MCF 10A (cell line): ENCODE results near the gene NPC2. TPM values are rescaled to one million over a fixed set of nuclear protein-coding genes. Genes with fewer than 3 reads are reported as not detected.

Experiments used
- BruUV-seq: library from RNA; stranded (reverse); fragments of 400-500 nt; replicated peaks from 2 replicates; lab custom pipeline; 2021; lab: Mats Ljungman, UMichigan
- CTCF ChIA-PET: fragments of 300-600 bp; sonication (Branson Sonifier 250); formaldehyde crosslinking; extraction: SDS; loops from one replicate; lab custom pipeline; 2021; ENCODE audit warnings: antibody characterized with exemption, inconsistent platforms; lab: Yijun Ruan, JAX
- POLR2A ChIA-PET: fragments of 300-600, 350-650 bp; sonication (Branson Sonifier 250); formaldehyde crosslinking; extraction: SDS; loops from one replicate; lab custom pipeline; 2020; ENCODE audit warnings: antibody characterized with exemption, inconsistent platforms; lab: Yijun Ruan, JAX
- DNase-seq: peaks from one replicate; pipeline ENCODE4 v3.0.0-alpha.2; 2018; ENCODE audit not compliant: unreplicated experiment
- H3K27ac Mint-ChIP-seq: one replicate; pipeline ENCODE4 v1.8.0; 2022; ENCODE audit warnings: mild to moderate bottlenecking, low read depth, mixed read lengths; ENCODE audit not compliant: unreplicated experiment
- H3K27me3 Mint-ChIP-seq: one replicate; pipeline ENCODE4 v1.8.0; 2022; ENCODE audit warnings: mixed read lengths; ENCODE audit not compliant: insufficient read depth, unreplicated experiment
- H3K36me3 Mint-ChIP-seq: one replicate; pipeline ENCODE4 v1.8.0; 2022; ENCODE audit warnings: mild to moderate bottlenecking, moderate library complexity, mixed read lengths; ENCODE audit not compliant: insufficient read depth, unreplicated experiment
- H3K4me1 Mint-ChIP-seq: one replicate; pipeline ENCODE4 v1.8.0; 2022; ENCODE audit warnings: mixed read lengths; ENCODE audit not compliant: insufficient read depth, unreplicated experiment
- H3K4me3 Mint-ChIP-seq: one replicate; pipeline ENCODE4 v1.8.0; 2022; ENCODE audit warnings: mild to moderate bottlenecking, moderate library complexity, mixed read lengths; ENCODE audit not compliant: unreplicated experiment
- H3K9me3 Mint-ChIP-seq: one replicate; pipeline ENCODE4 v1.8.0; 2022; ENCODE audit warnings: mixed read lengths; ENCODE audit not compliant: unreplicated experiment
- intact Hi-C: fragments of 100-400 bp; cut with micrococcal nuclease; formaldehyde crosslinking; loops from 2 replicates; pipeline ENCODE4 v1.14.1; 2022
- total RNA-seq: library from RNA; stranded (reverse); gene quantifications from 2 replicates; pipeline ENCODE4 v1.2.3, GENCODE V29; 2022
- TF ChIP-seq, protein P1 (sequence below): fragments of 200-600 bp; IDR thresholded peaks from one replicate; pipeline ENCODE4 v1.8.0; 2022; ENCODE audit warnings: antibody characterized with exemption, mild to moderate bottlenecking; ENCODE audit not compliant: unreplicated experiment

NPC2 gene
- total RNA-seq, 1 experiment from 2014 or later = 128 TPM

DNA sequence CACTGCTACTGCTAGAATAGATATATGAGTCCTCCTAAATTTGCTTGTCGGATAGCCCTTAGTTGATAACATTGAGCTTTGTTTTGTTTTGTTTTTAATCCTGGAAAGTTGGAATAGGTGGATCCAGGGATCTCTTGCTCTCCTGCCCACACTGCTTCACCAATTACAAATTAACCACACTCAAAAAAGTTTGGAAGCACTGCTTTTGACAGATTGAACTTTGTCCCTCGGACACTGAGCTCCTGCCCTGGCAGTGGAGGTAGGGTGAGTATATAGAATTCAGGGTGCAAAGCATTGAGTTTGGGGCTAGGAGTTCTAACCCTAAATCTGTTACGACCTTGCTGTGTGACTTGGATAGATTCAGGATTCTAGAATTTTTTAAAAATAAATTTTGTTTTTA lies 52.0 kb downstream of the NPC2 start:
- ChIA-PET CTCF (interaction anchor here (0.6 to 0.7 kb wide), 2 partner anchors 18 to 1181 kb away, joined by 3 read pairs; no protein-coding TSS in a partner anchor), POLR2A (interaction anchor here (0.6 kb wide), 1 partner anchor 209 kb away, joined by 3 read pairs; no protein-coding TSS in a partner anchor)
- no TSS peak for BruUV-seq
- Mint-ChIP-seq H3K4me3 (no peak overlapping the region), H3K9me3 (no peaks in the 10 kb centered on the region), H3K36me3 (no peaks in the 10 kb centered on the region), H3K4me1 (no peaks in the 10 kb centered on the region), H3K27me3 (peaks cover 55% of the 10 kb centered on the region), H3K27ac (no peak overlapping the region)
- TF ChIP-seq, protein P1, sequence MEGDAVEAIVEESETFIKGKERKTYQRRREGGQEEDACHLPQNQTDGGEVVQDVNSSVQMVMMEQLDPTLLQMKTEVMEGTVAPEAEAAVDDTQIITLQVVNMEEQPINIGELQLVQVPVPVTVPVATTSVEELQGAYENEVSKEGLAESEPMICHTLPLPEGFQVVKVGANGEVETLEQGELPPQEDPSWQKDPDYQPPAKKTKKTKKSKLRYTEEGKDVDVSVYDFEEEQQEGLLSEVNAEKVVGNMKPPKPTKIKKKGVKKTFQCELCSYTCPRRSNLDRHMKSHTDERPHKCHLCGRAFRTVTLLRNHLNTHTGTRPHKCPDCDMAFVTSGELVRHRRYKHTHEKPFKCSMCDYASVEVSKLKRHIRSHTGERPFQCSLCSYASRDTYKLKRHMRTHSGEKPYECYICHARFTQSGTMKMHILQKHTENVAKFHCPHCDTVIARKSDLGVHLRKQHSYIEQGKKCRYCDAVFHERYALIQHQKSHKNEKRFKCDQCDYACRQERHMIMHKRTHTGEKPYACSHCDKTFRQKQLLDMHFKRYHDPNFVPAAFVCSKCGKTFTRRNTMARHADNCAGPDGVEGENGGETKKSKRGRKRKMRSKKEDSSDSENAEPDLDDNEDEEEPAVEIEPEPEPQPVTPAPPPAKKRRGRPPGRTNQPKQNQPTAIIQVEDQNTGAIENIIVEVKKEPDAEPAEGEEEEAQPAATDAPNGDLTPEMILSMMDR = no peak
- intact Hi-C loops = no loop called here
- no peak for DNase-seq

DNA sequence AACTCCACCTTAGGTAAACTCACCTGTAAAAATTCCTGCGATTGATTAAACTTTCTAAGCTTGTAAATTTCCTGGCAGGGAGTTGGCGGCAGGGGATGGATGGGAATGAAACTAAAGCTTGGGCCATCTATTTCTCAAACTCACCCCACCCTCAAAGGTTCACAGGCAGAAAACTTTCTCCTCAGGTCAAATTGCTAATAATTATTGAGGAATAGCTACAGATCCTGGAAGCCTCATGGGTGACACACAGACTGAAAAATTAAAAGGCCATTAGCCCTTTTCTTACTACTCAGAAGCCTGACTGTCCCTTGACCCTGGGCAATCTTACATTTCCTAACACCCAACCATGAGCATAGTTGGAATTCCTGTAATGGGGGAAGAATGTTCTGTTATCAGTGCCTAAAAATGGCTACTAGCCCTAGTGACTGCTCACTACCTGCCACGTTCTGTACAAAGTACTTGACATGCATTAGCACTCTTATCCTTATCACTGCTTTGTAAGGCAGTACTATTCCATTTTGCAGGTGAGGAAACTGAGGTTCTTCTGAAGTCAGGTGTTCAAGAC lies 54.7 kb downstream of the NPC2 start:
- BruUV-seq = no TSS peak
- Mint-ChIP-seq H3K27me3 (peaks cover 77% of the 10 kb centered on the region), H3K4me3 (no peak overlapping the region), H3K4me1 (no peaks in the 10 kb centered on the region), H3K27ac (no peak overlapping the region), H3K36me3 (no peaks in the 10 kb centered on the region), H3K9me3 (no peaks in the 10 kb centered on the region)
- CTCF ChIA-PET = interaction anchor here (1.1 kb wide), 1 partner anchor 21 kb away, joined by 3 read pairs; no protein-coding TSS in a partner anchor
- DNase-seq = no peak
- TF ChIP-seq, protein P1 = no peak
- intact Hi-C loops = no loop called here
- POLR2A ChIA-PET = no interaction called here

DNA sequence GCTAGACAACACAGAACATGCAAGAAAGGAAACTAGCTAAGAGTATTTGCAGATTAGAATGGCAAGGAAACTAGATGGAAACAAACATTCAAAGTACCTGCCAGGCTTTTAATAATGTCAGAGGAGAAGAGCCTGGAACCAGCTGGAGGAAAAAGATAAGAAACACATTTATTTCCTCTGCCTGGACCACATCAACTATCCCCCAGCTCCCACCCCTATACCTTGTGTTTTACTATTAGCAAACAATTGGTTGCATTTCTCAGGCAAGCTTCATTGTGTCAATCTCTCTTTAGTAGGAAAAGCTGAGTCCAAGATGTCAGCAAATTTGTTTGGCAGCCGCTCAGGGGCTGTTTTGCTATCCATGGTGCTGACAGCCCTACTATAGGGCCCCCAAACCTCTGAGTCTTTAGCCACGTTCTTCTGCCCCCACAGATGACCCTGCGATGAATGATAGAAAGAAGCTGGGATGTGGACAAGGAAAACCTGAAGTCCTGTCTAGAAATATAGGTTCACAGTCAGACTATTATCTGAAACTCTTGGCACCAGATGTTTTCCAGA lies 55.5 kb downstream of the NPC2 start:
- no peaks in the 10 kb centered on the region for H3K9me3 Mint-ChIP-seq
- no peak overlapping the region for H3K4me3 Mint-ChIP-seq
- CTCF ChIA-PET = interaction anchor here (1.1 kb wide), 1 partner anchor 22 kb away, joined by 3 read pairs; no protein-coding TSS in a partner anchor
- TF ChIP-seq, protein P1 = no peak
- H3K27ac Mint-ChIP-seq = no peak overlapping the region
- H3K4me1 Mint-ChIP-seq = no peaks in the 10 kb centered on the region
- intact Hi-C loops = no loop called here
- DNase-seq = peak; percentile 21
- no TSS peak for BruUV-seq
- POLR2A ChIA-PET = no interaction called here
- H3K27me3 Mint-ChIP-seq = peaks cover 74% of the 10 kb centered on the region
- H3K36me3 Mint-ChIP-seq = no peaks in the 10 kb centered on the region

DNA sequence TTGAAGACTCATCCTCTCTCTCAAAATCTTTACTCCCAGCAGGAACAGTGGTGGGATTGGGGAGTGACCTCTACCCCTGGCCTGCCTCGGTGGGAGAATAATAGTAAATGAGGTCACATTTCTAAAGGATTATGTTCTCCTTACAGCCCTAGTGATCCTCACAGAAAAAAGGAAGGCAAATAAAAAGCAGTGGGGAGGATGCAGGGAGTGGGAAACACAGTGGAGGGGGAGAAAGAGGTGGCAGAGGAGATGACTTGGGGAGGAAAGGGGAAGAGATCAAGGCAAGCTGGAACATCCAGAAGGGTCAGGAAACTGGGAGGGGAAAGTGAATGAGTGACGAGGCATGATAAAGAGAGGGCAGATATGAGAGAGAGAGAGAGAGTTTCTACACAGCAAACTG lies 58.8 kb downstream of the NPC2 start:
- Mint-ChIP-seq H3K4me3 (no peak overlapping the region), H3K27ac (no peak overlapping the region), H3K9me3 (no peaks in the 10 kb centered on the region), H3K36me3 (no peaks in the 10 kb centered on the region), H3K27me3 (peaks cover 93% of the 10 kb centered on the region), H3K4me1 (no peaks in the 10 kb centered on the region)
- no TSS peak for BruUV-seq
- no peak for DNase-seq
- ChIA-PET POLR2A (no interaction called here), CTCF (interaction anchor here (0.7 to 0.8 kb wide), 2 partner anchors 9 to 44 kb away, joined by 3 read pairs; no protein-coding TSS in a partner anchor)
- intact Hi-C loops = no loop called here
- TF ChIP-seq, protein P1 = no peak
